ENCODE data around the gene LIN7A. TPM values are rescaled to one million over a fixed set of nuclear protein-coding genes. Genes with fewer than 3 reads are reported as not detected.

LIN7A gene
- total RNA-seq, 1 experiment from 2014 or later, result 0.15 TPM

DNA sequence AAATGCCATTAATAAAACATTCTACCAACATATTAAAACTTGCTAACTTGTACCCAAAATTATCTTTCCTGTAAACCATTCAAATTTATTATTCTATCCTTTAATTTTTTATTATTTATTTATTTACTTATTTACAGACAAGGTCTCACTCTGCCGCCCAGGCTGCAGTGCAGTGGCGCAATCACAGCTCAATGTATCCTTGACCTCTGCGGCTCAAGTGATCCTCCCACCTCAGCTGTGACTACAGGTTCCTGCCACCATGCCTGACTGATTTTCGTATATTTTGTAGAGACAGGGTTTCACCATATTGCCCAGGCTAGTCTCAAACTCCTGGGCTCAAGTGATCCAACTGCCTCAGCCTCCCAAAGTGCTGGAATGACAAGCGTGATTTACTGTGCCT, 20.4 kb upstream of the LIN7A start:
- no peaks in the 10 kb centered on the region for H4K20me1 ChIP-seq (ENCODE audit: insufficient read depth, low read depth, low read length)

DNA sequence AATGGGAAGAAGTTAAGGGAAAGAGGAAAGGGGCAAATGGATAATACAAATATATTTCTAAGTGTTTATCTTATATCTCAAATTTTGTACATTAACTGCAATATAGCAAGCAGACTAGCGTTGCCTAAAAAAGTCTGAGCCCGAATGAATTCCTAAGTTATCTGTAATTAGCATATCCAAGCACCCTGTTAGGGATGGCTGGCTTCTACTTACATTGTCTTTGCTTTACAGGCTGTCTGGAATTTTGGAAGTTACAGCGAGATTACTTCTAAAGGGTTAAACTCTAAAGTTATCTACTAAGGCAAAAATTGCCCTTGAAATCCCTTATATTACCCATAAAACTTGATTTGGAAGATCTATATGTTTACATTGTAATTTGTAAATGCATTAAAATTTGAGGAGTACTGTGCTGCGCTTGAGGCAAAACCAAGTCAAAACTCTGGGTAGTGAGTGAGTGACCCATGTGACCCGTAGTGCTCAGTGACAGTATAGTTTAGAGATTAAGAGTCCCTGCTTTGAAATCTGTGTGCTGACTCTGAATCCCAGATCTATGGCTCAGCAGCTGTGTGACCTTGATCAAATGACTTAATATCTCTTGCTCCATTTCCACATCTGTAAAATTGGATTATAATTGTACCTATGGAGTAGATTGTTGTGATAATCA, 17.3 kb upstream of the LIN7A start:
- H3K9ac ChIP-seq (ENCODE audit: low read length), result no peak overlapping the region
- H3K36me3 ChIP-seq (ENCODE audit: insufficient read depth, low read length), result no peaks in the 10 kb centered on the region
- H2AFZ ChIP-seq (ENCODE audit: low read length), result no peak overlapping the region
- peaks cover 3% of the 10 kb centered on the region; the same call in 1 of the 2 replicates for H3K27me3 ChIP-seq (ENCODE audit: low read length)
- H3K4me2 ChIP-seq (ENCODE audit: low read depth, low read length, poor library complexity, severe bottlenecking), result no peak overlapping the region
- no peak for DNase-seq
- H3K27ac ChIP-seq (ENCODE audit: low read length), result no peak overlapping the region
- no peaks in the 10 kb centered on the region for H3K79me2 ChIP-seq (ENCODE audit: low read length)
- no peaks in the 10 kb centered on the region for H3K9me3 ChIP-seq (ENCODE audit: low read length)
- no peak overlapping the region for H3K4me3 ChIP-seq (ENCODE audit: low read length)
- no peaks in the 10 kb centered on the region for H4K20me1 ChIP-seq (ENCODE audit: insufficient read depth, low read depth, low read length)
- H3K4me1 ChIP-seq (ENCODE audit: low read length), result no peaks in the 10 kb centered on the region
- H3K9me2 ChIP-seq (replicated peaks; ENCODE audit: insufficient read depth, low read length), result no peaks in the 10 kb centered on the region

More for the DNA sequence above, 20.4 kb upstream of the LIN7A start:
- Histone ChIP-seq H3K4me3 (ENCODE audit: low read length) (no peak overlapping the region), H3K36me3 (ENCODE audit: insufficient read depth, low read length) (no peaks in the 10 kb centered on the region), H3K9me2 (replicated peaks; ENCODE audit: insufficient read depth, low read length) (no peaks in the 10 kb centered on the region), H3K27ac (ENCODE audit: low read length) (no peak overlapping the region), H3K9me3 (ENCODE audit: low read length) (no peaks in the 10 kb centered on the region), H3K4me2 (ENCODE audit: low read depth, low read length, poor library complexity, severe bottlenecking) (no peak overlapping the region), H3K9ac (ENCODE audit: low read length) (no peak overlapping the region), H3K79me2 (ENCODE audit: low read length) (no peaks in the 10 kb centered on the region), H3K27me3 (ENCODE audit: low read length) (no peaks in the 10 kb centered on the region), H3K4me1 (ENCODE audit: low read length) (no peaks in the 10 kb centered on the region), H2AFZ (ENCODE audit: low read length) (no peak overlapping the region)
- DNase-seq, result no peak

- Histone ChIP-seq H3K9me3 (ENCODE audit: low read length) (no peaks in the 10 kb centered on the region), H3K79me2 (ENCODE audit: low read length) (no peaks in the 10 kb centered on the region), H3K9ac (ENCODE audit: low read length) (no peak overlapping the region), H3K4me2 (ENCODE audit: low read depth, low read length, poor library complexity, severe bottlenecking) (no peak overlapping the region), H3K27ac (ENCODE audit: low read length) (no peak overlapping the region), H3K4me3 (ENCODE audit: low read length) (no peak overlapping the region), H3K9me2 (replicated peaks; ENCODE audit: insufficient read depth, low read length) (no peaks in the 10 kb centered on the region), H2AFZ (ENCODE audit: low read length) (no peak overlapping the region), H3K4me1 (ENCODE audit: low read length) (no peaks in the 10 kb centered on the region), H4K20me1 (ENCODE audit: insufficient read depth, low read depth, low read length) (no peaks in the 10 kb centered on the region), H3K36me3 (ENCODE audit: insufficient read depth, low read length) (no peaks in the 10 kb centered on the region), H3K27me3 (ENCODE audit: low read length) (peaks cover 3% of the 10 kb centered on the region; the same call in 1 of the 2 replicates)
- DNase-seq, result no peak
Measured at GRCh38 chr12:80952443-80952842, 14.7 kb upstream of the LIN7A start.

- Histone ChIP-seq H3K4me2 (ENCODE audit: low read depth, low read length, poor library complexity, severe bottlenecking) (no peak overlapping the region), H3K36me3 (ENCODE audit: insufficient read depth, low read length) (no peaks in the 10 kb centered on the region), H3K9ac (ENCODE audit: low read length) (no peak overlapping the region), H3K4me1 (ENCODE audit: low read length) (no peaks in the 10 kb centered on the region), H3K9me2 (replicated peaks; ENCODE audit: insufficient read depth, low read length) (no peaks in the 10 kb centered on the region), H2AFZ (ENCODE audit: low read length) (no peak overlapping the region), H4K20me1 (ENCODE audit: insufficient read depth, low read depth, low read length) (no peaks in the 10 kb centered on the region), H3K4me3 (ENCODE audit: low read length) (no peak overlapping the region), H3K9me3 (ENCODE audit: low read length) (no peaks in the 10 kb centered on the region), H3K79me2 (ENCODE audit: low read length) (no peaks in the 10 kb centered on the region), H3K27ac (ENCODE audit: low read length) (no peak overlapping the region), H3K27me3 (ENCODE audit: low read length) (peaks cover 3% of the 10 kb centered on the region; the same call in 1 of the 2 replicates)
- DNase-seq, result peak; percentile 44
Measured at GRCh38 chr12:80946591-80946990, 8.9 kb upstream of the LIN7A start.

DNA sequence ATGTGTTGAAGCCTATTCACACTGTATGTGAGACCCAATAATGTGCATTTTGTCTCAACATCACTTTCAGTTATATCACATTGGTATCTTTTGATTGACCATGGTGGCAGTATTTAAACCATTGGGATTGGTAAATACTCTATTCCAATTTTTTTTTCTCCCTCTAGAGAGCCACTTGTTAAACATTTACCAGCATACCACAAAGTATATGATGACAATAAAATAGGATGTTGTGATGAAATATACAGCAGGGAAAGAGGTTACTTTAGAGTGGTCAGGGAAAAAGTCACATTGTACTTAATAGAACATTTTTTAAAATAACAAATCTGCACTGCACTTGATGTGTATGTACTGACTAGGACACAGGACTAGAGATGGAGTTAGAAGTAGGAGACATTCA, 5.6 kb upstream of the LIN7A start:
- no peaks in the 10 kb centered on the region for H3K79me2 ChIP-seq (ENCODE audit: low read length)
- no peak overlapping the region for H2AFZ ChIP-seq (ENCODE audit: low read length)
- no peaks in the 10 kb centered on the region for H3K27me3 ChIP-seq (ENCODE audit: low read length)
- H3K4me2 ChIP-seq (ENCODE audit: low read depth, low read length, poor library complexity, severe bottlenecking), result no peak overlapping the region
- DNase-seq, result no peak
- no peaks in the 10 kb centered on the region for H4K20me1 ChIP-seq (ENCODE audit: insufficient read depth, low read depth, low read length)
- H3K4me1 ChIP-seq (ENCODE audit: low read length), result no peaks in the 10 kb centered on the region
- no peak overlapping the region for H3K9ac ChIP-seq (ENCODE audit: low read length)
- H3K9me3 ChIP-seq (ENCODE audit: low read length), result no peaks in the 10 kb centered on the region
- no peaks in the 10 kb centered on the region for H3K9me2 ChIP-seq (replicated peaks; ENCODE audit: insufficient read depth, low read length)
- no peaks in the 10 kb centered on the region for H3K36me3 ChIP-seq (ENCODE audit: insufficient read depth, low read length)
- no peak overlapping the region for H3K4me3 ChIP-seq (ENCODE audit: low read length)
- H3K27ac ChIP-seq (ENCODE audit: low read length), result no peak overlapping the region

- no peaks in the 10 kb centered on the region for H3K4me1 ChIP-seq (ENCODE audit: low read length)
- H3K36me3 ChIP-seq (ENCODE audit: insufficient read depth, low read length), result no peaks in the 10 kb centered on the region
- DNase-seq, result no peak
- no peak overlapping the region for H3K27ac ChIP-seq (ENCODE audit: low read length)
- H3K9ac ChIP-seq (ENCODE audit: low read length), result no peak overlapping the region
- no peaks in the 10 kb centered on the region for H3K9me2 ChIP-seq (replicated peaks; ENCODE audit: insufficient read depth, low read length)
- no peaks in the 10 kb centered on the region for H3K79me2 ChIP-seq (ENCODE audit: low read length)
- H3K27me3 ChIP-seq (ENCODE audit: low read length), result no peaks in the 10 kb centered on the region
- H3K9me3 ChIP-seq (ENCODE audit: low read length), result no peaks in the 10 kb centered on the region
- H4K20me1 ChIP-seq (ENCODE audit: insufficient read depth, low read depth, low read length), result no peaks in the 10 kb centered on the region
- no peak overlapping the region for H3K4me2 ChIP-seq (ENCODE audit: low read depth, low read length, poor library complexity, severe bottlenecking)
- H3K4me3 ChIP-seq (ENCODE audit: low read length), result no peak overlapping the region
- H2AFZ ChIP-seq (ENCODE audit: low read length), result no peak overlapping the region
Measured at GRCh38 chr12:80941916-80942315, 4.2 kb upstream of the LIN7A start.

DNA sequence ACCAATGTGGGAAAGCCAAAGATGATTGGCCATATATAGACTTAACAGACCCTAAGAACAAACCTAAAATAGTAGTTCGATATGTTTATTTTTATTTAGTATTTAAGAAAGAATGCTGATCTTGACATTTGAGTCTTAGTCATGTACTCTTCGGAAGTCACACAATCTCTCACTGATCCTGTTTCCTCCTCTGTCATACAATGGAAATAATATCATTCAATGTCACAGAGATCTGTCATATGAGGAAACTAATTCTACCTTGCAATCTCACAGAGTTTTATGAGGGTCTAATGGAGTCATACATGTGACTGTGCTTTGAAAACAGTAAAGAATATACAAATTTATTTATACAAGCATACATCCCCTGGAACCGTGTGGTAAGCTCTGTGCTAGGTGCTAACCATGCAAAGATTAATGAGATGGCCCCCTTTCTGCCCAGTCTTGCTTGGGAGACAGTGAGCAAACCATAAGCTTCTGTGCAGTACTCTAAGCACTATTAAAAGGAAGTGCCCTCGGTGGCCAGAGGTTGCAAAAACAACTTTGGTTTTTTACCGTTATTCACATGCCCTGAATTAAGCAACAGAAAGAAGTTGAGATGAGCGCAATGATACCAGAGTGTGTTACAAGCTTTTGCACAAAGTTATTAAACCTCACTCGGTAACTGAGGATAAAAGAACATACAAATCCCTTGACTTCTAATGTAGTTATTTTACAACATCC, 1.7 kb upstream of the LIN7A start:
- Histone ChIP-seq H3K36me3 (ENCODE audit: insufficient read depth, low read length) (no peaks in the 10 kb centered on the region), H3K4me2 (ENCODE audit: low read depth, low read length, poor library complexity, severe bottlenecking) (no peak overlapping the region), H3K9me2 (replicated peaks; ENCODE audit: insufficient read depth, low read length) (no peaks in the 10 kb centered on the region), H2AFZ (ENCODE audit: low read length) (no peak overlapping the region), H3K27me3 (ENCODE audit: low read length) (no peaks in the 10 kb centered on the region), H3K9me3 (ENCODE audit: low read length) (no peaks in the 10 kb centered on the region), H3K79me2 (ENCODE audit: low read length) (no peaks in the 10 kb centered on the region), H3K27ac (ENCODE audit: low read length) (no peak overlapping the region), H4K20me1 (ENCODE audit: insufficient read depth, low read depth, low read length) (no peaks in the 10 kb centered on the region), H3K4me1 (ENCODE audit: low read length) (no peaks in the 10 kb centered on the region), H3K4me3 (ENCODE audit: low read length) (no peak overlapping the region), H3K9ac (ENCODE audit: low read length) (no peak overlapping the region)
- DNase-seq, result no peak

GRCh38 chr12:80938397-80938796, 663 bp upstream of the LIN7A start:
- Histone ChIP-seq H3K79me2 (ENCODE audit: low read length) (no peaks in the 10 kb centered on the region), H3K36me3 (ENCODE audit: insufficient read depth, low read length) (no peaks in the 10 kb centered on the region), H3K27me3 (ENCODE audit: low read length) (no peaks in the 10 kb centered on the region), H3K4me3 (ENCODE audit: low read length) (no peak overlapping the region), H3K4me2 (ENCODE audit: low read depth, low read length, poor library complexity, severe bottlenecking) (no peak overlapping the region), H3K4me1 (ENCODE audit: low read length) (no peaks in the 10 kb centered on the region), H3K9me2 (replicated peaks; ENCODE audit: insufficient read depth, low read length) (no peaks in the 10 kb centered on the region), H4K20me1 (ENCODE audit: insufficient read depth, low read depth, low read length) (no peaks in the 10 kb centered on the region), H3K9ac (ENCODE audit: low read length) (no peak overlapping the region), H3K9me3 (ENCODE audit: low read length) (no peaks in the 10 kb centered on the region), H2AFZ (ENCODE audit: low read length) (no peak overlapping the region), H3K27ac (ENCODE audit: low read length) (no peak overlapping the region)
- no peak for DNase-seq

Data from Karpas-422 (cell line).